NCI-H524 treated with DMSO at 0.1 percent for 48 hours (cell line): ENCODE results near the gene TMPRSS3.

ENCODE experiments used
- DNase-seq: peaks from one replicate; lab custom pipeline; 2025; lab: John Stamatoyannopoulos, UW

Gene TMPRSS3

GRCh38 chr21:42331660-42332059 is 64.2 kb downstream of the TMPRSS3 start:
- no peak for DNase-seq

GRCh38 chr21:42330380-42331371 is 65.2 kb downstream of the TMPRSS3 start:
- DNase-seq = no peak

DNA sequence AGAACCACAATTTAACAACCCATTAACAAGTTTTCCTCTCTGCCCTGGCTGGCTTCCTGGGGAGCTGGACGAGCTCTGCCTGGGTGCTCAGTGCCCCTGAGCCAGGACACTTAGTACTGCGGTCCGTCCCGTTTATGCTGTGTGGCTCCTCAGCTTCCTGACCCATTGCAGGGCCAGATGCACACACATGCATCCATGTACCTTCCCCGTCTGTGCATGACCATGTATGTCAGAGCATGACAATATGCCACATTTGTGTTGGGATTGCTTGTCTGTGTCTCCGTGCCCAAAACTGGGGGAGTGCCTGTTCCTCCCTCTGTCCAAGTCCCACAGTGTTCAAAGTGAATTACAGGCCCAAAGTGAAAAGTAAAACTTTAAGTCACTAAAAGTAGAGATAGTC is 71.0 kb downstream of the TMPRSS3 start:
- DNase-seq = no peak
